ENCODE data around the gene BTRC.
"Not testable (repeated sequence)": the region's sequence is repeated elsewhere in the genome, so short reads cannot be mapped to it uniquely, and the experiment has no call there.

- not testable (repeated sequence) for TF ChIP-seq CTCF (IDR thresholded peaks at IDR 0.05; ENCODE audit: insufficient read depth, low read length, poor library complexity, severe bottlenecking); EZH2phosphoT487 (conservative IDR thresholded peaks at IDR 0.05; ENCODE audit: low read length)
Measured at GRCh38 chr10:101593331-101593730, 239.4 kb downstream of the BTRC start.
